H9 (cell line): Measurements from ENCODE around the gene XNDC1N. TPM values are rescaled to one million over a fixed set of nuclear protein-coding genes. Genes with fewer than 3 reads are reported as not detected.

Source experiments
- DNase-seq: peaks from one replicate; pipeline ENCODE4 v3.0.0-alpha.2; 2017
- H2AFZ ChIP-seq: one replicate; pipeline ENCODE4 v1.6.1; 2013; ENCODE audit warnings: mild to moderate bottlenecking, low read length, control low read depth, moderate library complexity
- H2AK5ac ChIP-seq: 2 replicates; pipeline ENCODE4 v1.6.1; 2013; ENCODE audit warnings: low read length, control low read depth, mixed read lengths; ENCODE audit not compliant: insufficient read length
- H2BK120ac ChIP-seq: one replicate; pipeline ENCODE4 v1.6.1; 2013; ENCODE audit warnings: low read depth, mild to moderate bottlenecking, low read length, control low read depth, inconsistent platforms; ENCODE audit not compliant: poor library complexity, severe bottlenecking
- H2BK12ac ChIP-seq: 2 replicates; pipeline ENCODE4 v1.6.1; 2013; ENCODE audit warnings: low read length, control low read depth, mixed read lengths, low read depth; ENCODE audit not compliant: insufficient read length
- H2BK15ac ChIP-seq: 2 replicates; pipeline ENCODE4 v1.6.1; 2013; ENCODE audit warnings: low read depth, low read length, control low read depth
- H2BK20ac ChIP-seq: one replicate; pipeline ENCODE4 v1.6.1; 2013; ENCODE audit warnings: low read depth, mild to moderate bottlenecking, low read length, control low read depth, inconsistent platforms; ENCODE audit not compliant: poor library complexity, severe bottlenecking
- H2BK5ac ChIP-seq: 2 replicates; pipeline ENCODE4 v1.6.1; 2013; ENCODE audit warnings: low read length, control low read depth, mixed read lengths; ENCODE audit not compliant: insufficient read length
- H3K14ac ChIP-seq: 2 replicates; pipeline ENCODE4 v1.6.1; 2013; ENCODE audit warnings: low read length, control low read depth; ENCODE audit not compliant: insufficient read depth
- H3K18ac ChIP-seq: 2 replicates; pipeline ENCODE4 v1.6.1; 2013; ENCODE audit warnings: low read depth, mild to moderate bottlenecking, mixed read lengths, low read length, control low read depth; ENCODE audit not compliant: insufficient read length
- H3K23ac ChIP-seq: 2 replicates; pipeline ENCODE4 v1.6.1; 2013; ENCODE audit warnings: low read length, control low read depth, mixed read lengths, low read depth; ENCODE audit not compliant: insufficient read length
- H3K23me2 ChIP-seq: 2 replicates; pipeline ENCODE4 v1.6.1; 2013; ENCODE audit warnings: low read depth, mild to moderate bottlenecking, mixed read lengths, low read length, control low read depth; ENCODE audit not compliant: insufficient read length, poor library complexity, severe bottlenecking
- H3K27ac ChIP-seq: 2 replicates; pipeline ENCODE4 v1.5.1; 2013; ENCODE audit warnings: low read length, control low read depth, mixed read lengths, low read depth; ENCODE audit not compliant: insufficient read length
- H3K27me3 ChIP-seq: 2 replicates; pipeline ENCODE4 v1.6.1; 2013; ENCODE audit warnings: low read length, control low read depth, inconsistent platforms; ENCODE audit not compliant: insufficient read depth
- H3K4ac ChIP-seq: 2 replicates; pipeline ENCODE4 v1.6.1; 2013; ENCODE audit warnings: low read depth, mild to moderate bottlenecking, control low read depth, inconsistent platforms, low read length, moderate library complexity
- H3K4me1 ChIP-seq: 2 replicates; pipeline ENCODE4 v1.6.1; 2013; ENCODE audit warnings: low read length, control low read depth, inconsistent platforms; ENCODE audit not compliant: insufficient read depth
- H3K4me2 ChIP-seq: 2 replicates; pipeline ENCODE4 v1.6.1; 2013; ENCODE audit warnings: low read length, control low read depth, mixed read lengths; ENCODE audit not compliant: insufficient read length, insufficient read depth
- H3K56ac ChIP-seq: 2 replicates; pipeline ENCODE4 v1.6.1; 2013; ENCODE audit warnings: low read depth, mild to moderate bottlenecking, mixed read lengths, low read length, control low read depth; ENCODE audit not compliant: insufficient read length
- H3K79me1 ChIP-seq: 2 replicates; pipeline ENCODE4 v1.6.1; 2013; ENCODE audit warnings: low read depth, mild to moderate bottlenecking, moderate library complexity, low read length, control low read depth, inconsistent platforms; ENCODE audit not compliant: insufficient read depth, poor library complexity, severe bottlenecking
- H3K79me2 ChIP-seq: 2 replicates; pipeline ENCODE4 v1.6.1; 2013; ENCODE audit warnings: low read length, control low read depth, inconsistent platforms; ENCODE audit not compliant: insufficient read depth
- H3K9ac ChIP-seq: 2 replicates; pipeline ENCODE4 v1.6.1; 2013; ENCODE audit warnings: low read length, control low read depth, mixed read lengths; ENCODE audit not compliant: insufficient read length; ENCODE audit errors: extremely low read depth
- H3K9me3 ChIP-seq: one replicate; pipeline ENCODE4 v1.6.1; 2013; ENCODE audit warnings: low read depth, low read length, inconsistent platforms; ENCODE audit not compliant: control insufficient read depth
- H3T11ph ChIP-seq: one replicate; pipeline ENCODE4 v1.6.1; 2013; ENCODE audit warnings: mild to moderate bottlenecking, low read length, control low read depth, inconsistent platforms
- H4K20me1 ChIP-seq: one replicate; pipeline ENCODE4 v1.6.1; 2013; ENCODE audit not compliant: control insufficient read depth, insufficient read length, insufficient read depth
- H4K5ac ChIP-seq: 2 replicates; pipeline ENCODE4 v1.6.1; 2013; ENCODE audit warnings: low read depth, mild to moderate bottlenecking, mixed read lengths, low read length, control low read depth; ENCODE audit not compliant: insufficient read length
- H4K8ac ChIP-seq: replicated peaks from 2 replicates; pipeline ENCODE4 v1.6.1; 2013; ENCODE audit warnings: low read length, control low read depth, mixed read lengths, low read depth; ENCODE audit not compliant: insufficient read length
- H4K91ac ChIP-seq: 2 replicates; pipeline ENCODE4 v1.6.1; 2013; ENCODE audit warnings: low read depth, mild to moderate bottlenecking, moderate library complexity, mixed read lengths, low read length, control low read depth; ENCODE audit not compliant: insufficient read length
- H3K27ac Mint-ChIP-seq, 3 experiments: 2 replicates in 2 of 3; 3 replicates in 1 of 3; pipeline ENCODE4 v1.8.0; 2020 to 2021; ENCODE audit warnings: mixed read lengths in 3 of 3, mild to moderate bottlenecking in 1 of 3, moderate library complexity in 1 of 3
- H3K27me3 Mint-ChIP-seq: 2 replicates; pipeline ENCODE4 v1.8.0; 2021; ENCODE audit warnings: low read depth, mild to moderate bottlenecking, moderate library complexity, mixed read lengths
- H3K36me3 Mint-ChIP-seq, 3 experiments: 2 replicates in 2 of 3; 3 replicates in 1 of 3; pipeline ENCODE4 v1.8.0; 2020 to 2021; ENCODE audit warnings: low read depth in 3 of 3, mixed read lengths in 3 of 3; ENCODE audit not compliant: insufficient read depth in 1 of 3
- H3K4me1 Mint-ChIP-seq, 2 experiments: 2 replicates each; pipeline ENCODE4 v1.8.0; 2020; ENCODE audit warnings: mixed read lengths in 2 of 2
- H3K4me3 Mint-ChIP-seq, 2 experiments: 2 replicates in 1 of 2; 3 replicates in 1 of 2; pipeline ENCODE4 v1.8.0; 2020 to 2021; ENCODE audit warnings: mild to moderate bottlenecking in 2 of 2, mixed read lengths in 2 of 2, moderate library complexity in 1 of 2
- H3K9me3 Mint-ChIP-seq, 2 experiments: 2 replicates in 1 of 2; 3 replicates in 1 of 2; pipeline ENCODE4 v1.8.0; 2020; ENCODE audit warnings: mild to moderate bottlenecking in 2 of 2, mixed read lengths in 2 of 2, moderate library complexity in 1 of 2
- WGBS: extraction: QIAGEN DNeasy Blood & Tissue Kit; methylation state at CpG from one replicate; pipeline ENCODE4 v1.1.7; 2013; ENCODE audit warnings: missing lambda C conversion rate, low lambda C conversion rate, mixed read lengths; ENCODE audit not compliant: insufficient read length; ENCODE audit errors: extremely low coverage; 5-methylcytosine and 5-hydroxymethylcytosine counted together
- total RNA-seq: library from RNA; stranded (reverse); gene quantifications from 2 replicates; pipeline ENCODE4 v1.2.1, GENCODE V29; 2021
- TF ChIP-seq, protein P1 (sequence below): fragments of 200-600 bp; sonication (generic); conservative IDR thresholded peaks from 3 replicates; pipeline ENCODE4 v1.8.0; 2021; ENCODE audit warnings: antibody characterized with exemption, mild to moderate bottlenecking

Gene XNDC1N
- total RNA-seq, 1 experiment from 2014 or later: 11.0 TPM

- Histone ChIP-seq H3K9me3 (no peaks in the 10 kb centered on the region), H3K18ac (no peak overlapping the region), H3K79me2 (no peaks in the 10 kb centered on the region; the same call in 1 of the 2 replicates), H2BK120ac (no peak overlapping the region), H3K4me1 (no peaks in the 10 kb centered on the region), H2BK20ac (no peak overlapping the region), H4K8ac (no peak overlapping the region), H2AK5ac (no peak overlapping the region), H3K27ac (no peak overlapping the region), H2AFZ (no peak overlapping the region), H3K79me1 (peaks cover 13% of the 10 kb centered on the region), H3K4me2 (no peak overlapping the region), H2BK12ac (no peak overlapping the region), H3K56ac (no peak overlapping the region), H2BK5ac (no peak overlapping the region), H4K20me1 (no peaks in the 10 kb centered on the region), H3K27me3 (no peaks in the 10 kb centered on the region), H3T11ph (no peak overlapping the region), H3K4ac (no peak overlapping the region), H3K9ac (no peak overlapping the region), H2BK15ac (no peak overlapping the region), H4K91ac (no peak overlapping the region), H4K5ac (no peak overlapping the region), H3K23me2 (no peaks in the 10 kb centered on the region), H3K14ac (no peak overlapping the region), H3K23ac (no peak overlapping the region)
- no peaks in the 10 kb centered on the region for H3K9me3 Mint-ChIP-seq
- H3K4me1 Mint-ChIP-seq: peaks cover 5 to 6% of the 10 kb centered on the region in 2 experiments; a peak in 2 of 4 replicates
- no peaks in the 10 kb centered on the region; the same call in 1 of the 2 replicates for H3K27me3 Mint-ChIP-seq
- H3K27ac Mint-ChIP-seq: no peak overlapping the region; a peak in 1 of 7 replicates
- no peak overlapping the region for H3K4me3 Mint-ChIP-seq
- no peak for DNase-seq
- no peaks in the 10 kb centered on the region for H3K36me3 Mint-ChIP-seq
- TF ChIP-seq, protein P1, sequence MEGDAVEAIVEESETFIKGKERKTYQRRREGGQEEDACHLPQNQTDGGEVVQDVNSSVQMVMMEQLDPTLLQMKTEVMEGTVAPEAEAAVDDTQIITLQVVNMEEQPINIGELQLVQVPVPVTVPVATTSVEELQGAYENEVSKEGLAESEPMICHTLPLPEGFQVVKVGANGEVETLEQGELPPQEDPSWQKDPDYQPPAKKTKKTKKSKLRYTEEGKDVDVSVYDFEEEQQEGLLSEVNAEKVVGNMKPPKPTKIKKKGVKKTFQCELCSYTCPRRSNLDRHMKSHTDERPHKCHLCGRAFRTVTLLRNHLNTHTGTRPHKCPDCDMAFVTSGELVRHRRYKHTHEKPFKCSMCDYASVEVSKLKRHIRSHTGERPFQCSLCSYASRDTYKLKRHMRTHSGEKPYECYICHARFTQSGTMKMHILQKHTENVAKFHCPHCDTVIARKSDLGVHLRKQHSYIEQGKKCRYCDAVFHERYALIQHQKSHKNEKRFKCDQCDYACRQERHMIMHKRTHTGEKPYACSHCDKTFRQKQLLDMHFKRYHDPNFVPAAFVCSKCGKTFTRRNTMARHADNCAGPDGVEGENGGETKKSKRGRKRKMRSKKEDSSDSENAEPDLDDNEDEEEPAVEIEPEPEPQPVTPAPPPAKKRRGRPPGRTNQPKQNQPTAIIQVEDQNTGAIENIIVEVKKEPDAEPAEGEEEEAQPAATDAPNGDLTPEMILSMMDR: no peak
- no CpG with 5 or more reads among the region's 2 CpGs for WGBS
Measured at GRCh38 chr11:71946144-71946571, 17.8 kb upstream of the XNDC1N start.
